ENCODE results near the gene THSD7B.

DNA sequence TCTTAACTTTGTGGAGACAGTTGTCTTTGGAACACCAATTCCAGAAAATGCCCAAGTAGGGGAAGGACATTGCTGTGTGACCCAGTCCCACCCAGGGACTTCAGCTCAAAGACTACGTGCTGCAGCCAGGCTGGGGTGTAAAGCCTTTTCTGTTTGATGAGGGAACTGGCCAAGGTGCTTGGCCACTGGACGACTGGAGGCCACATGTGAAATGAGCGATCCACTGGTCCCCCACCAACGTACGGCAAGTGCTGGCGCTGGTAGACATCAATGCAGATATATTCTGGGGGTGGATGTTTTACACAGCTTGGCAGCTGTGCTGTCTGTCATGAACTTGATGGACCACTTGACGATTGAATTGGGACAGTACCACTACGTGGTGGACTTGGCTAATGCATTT, 616.4 kb downstream of the THSD7B start:
- TF ChIP-seq, protein P1, sequence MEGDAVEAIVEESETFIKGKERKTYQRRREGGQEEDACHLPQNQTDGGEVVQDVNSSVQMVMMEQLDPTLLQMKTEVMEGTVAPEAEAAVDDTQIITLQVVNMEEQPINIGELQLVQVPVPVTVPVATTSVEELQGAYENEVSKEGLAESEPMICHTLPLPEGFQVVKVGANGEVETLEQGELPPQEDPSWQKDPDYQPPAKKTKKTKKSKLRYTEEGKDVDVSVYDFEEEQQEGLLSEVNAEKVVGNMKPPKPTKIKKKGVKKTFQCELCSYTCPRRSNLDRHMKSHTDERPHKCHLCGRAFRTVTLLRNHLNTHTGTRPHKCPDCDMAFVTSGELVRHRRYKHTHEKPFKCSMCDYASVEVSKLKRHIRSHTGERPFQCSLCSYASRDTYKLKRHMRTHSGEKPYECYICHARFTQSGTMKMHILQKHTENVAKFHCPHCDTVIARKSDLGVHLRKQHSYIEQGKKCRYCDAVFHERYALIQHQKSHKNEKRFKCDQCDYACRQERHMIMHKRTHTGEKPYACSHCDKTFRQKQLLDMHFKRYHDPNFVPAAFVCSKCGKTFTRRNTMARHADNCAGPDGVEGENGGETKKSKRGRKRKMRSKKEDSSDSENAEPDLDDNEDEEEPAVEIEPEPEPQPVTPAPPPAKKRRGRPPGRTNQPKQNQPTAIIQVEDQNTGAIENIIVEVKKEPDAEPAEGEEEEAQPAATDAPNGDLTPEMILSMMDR (conservative IDR thresholded peaks at IDR 0.05 in 1 of 2, IDR thresholded peaks at IDR 0.05 in 1 of 2; ENCODE audit: extremely low read depth in 1 of 2, insufficient read depth in 1 of 2, low read depth in 1 of 2, low read length in 2 of 2) = no peak
- no peak for TF ChIP-seq EZH2 (IDR thresholded peaks at IDR 0.05; ENCODE audit: borderline replicate concordance, low read length)

All from mammary epithelial cell (primary cell).